Measurements from ENCODE around the gene UBE2M. TPM values are rescaled to one million over a fixed set of nuclear protein-coding genes. Genes with fewer than 3 reads are reported as not detected.
"Not testable (repeated sequence)": the region's sequence is repeated elsewhere in the genome, so short reads cannot be mapped to it uniquely, and the experiment has no call there.

UBE2M gene
- total RNA-seq, result 10 to 100 TPM; 25.9 to 55.6 TPM
- polyA plus RNA-seq, result 10 to 100 TPM; 55.7 to 60.7 TPM
- long read RNA-seq, donor 1, transcript UBE2M-201 (6 exons, 1,508 nt), result major isoform, 37 of 105 reads
- long read RNA-seq, donor 1, partial matches to known transcripts, result 68 of 105 reads
- long read RNA-seq, donor 1, other reads (novel, unspliced or antisense), result 0 of 105 reads
- long read RNA-seq, donor 2, transcript UBE2M-201 (6 exons, 1,508 nt), result major isoform, 12 of 12 reads
- long read RNA-seq, donor 2, partial matches to known transcripts, result 0 of 12 reads
- long read RNA-seq, donor 2, other reads (novel, unspliced or antisense), result 0 of 12 reads
- long read RNA-seq, donor 3, transcript UBE2M-201 (6 exons, 1,508 nt), result major isoform, 20 of 20 reads
- long read RNA-seq, donor 3, partial matches to known transcripts, result 0 of 20 reads
- long read RNA-seq, donor 3, other reads (novel, unspliced or antisense), result 0 of 20 reads
- long read RNA-seq, donor 4, transcript UBE2M-201 (6 exons, 1,508 nt), result major isoform, 6 of 6 reads
- long read RNA-seq, donor 4, partial matches to known transcripts, result 0 of 6 reads
- long read RNA-seq, donor 4, other reads (novel, unspliced or antisense), result 0 of 6 reads
- long read RNA-seq, donor 5, transcript UBE2M-201 (6 exons, 1,508 nt), result major isoform, 53 of 54 reads
- long read RNA-seq, donor 5, partial matches to known transcripts, result 0 of 54 reads
- long read RNA-seq, donor 5, other reads (novel, unspliced or antisense), result 0 of 54 reads

DNA sequence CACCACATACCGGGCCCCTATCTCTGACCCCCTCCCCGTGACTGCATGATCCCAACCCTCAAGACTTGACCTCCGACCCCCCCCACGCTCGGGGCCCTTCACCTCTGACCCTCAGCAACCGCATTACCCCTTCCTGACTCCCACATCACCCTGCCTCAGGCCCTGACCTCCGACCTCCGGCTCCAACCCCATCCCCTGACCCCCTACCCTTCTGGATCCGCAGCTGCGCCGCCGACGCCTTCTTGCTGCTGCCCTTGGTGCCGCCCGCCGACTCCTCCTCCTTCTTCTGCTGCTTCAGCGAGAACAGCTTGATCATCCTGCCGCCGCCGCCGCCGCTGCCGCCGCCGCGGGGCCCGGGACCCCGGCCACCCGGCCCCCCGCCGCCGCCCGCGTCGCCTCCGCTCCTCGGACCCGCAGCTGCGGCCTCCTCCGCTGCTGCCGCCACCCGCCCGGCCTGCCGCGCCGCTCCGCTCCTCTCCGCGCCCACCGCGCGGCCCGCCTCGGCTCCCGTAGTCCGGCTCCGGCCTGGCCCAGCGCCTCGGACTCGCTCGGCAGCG lies at the start of gene UBE2M:
Gene UBE2M, minus strand, starts transcription at position 546 of the 557 bp plus-strand sequence. Its CDS starts 230 bp downstream, at position 316.
- H3K9me3 ChIP-seq (ENCODE audit: control insufficient read depth in 4 of 4, insufficient read depth in 3 of 4, low read length in 3 of 4), result no peaks in the 10 kb centered on the region
- TF ChIP-seq, protein P1, sequence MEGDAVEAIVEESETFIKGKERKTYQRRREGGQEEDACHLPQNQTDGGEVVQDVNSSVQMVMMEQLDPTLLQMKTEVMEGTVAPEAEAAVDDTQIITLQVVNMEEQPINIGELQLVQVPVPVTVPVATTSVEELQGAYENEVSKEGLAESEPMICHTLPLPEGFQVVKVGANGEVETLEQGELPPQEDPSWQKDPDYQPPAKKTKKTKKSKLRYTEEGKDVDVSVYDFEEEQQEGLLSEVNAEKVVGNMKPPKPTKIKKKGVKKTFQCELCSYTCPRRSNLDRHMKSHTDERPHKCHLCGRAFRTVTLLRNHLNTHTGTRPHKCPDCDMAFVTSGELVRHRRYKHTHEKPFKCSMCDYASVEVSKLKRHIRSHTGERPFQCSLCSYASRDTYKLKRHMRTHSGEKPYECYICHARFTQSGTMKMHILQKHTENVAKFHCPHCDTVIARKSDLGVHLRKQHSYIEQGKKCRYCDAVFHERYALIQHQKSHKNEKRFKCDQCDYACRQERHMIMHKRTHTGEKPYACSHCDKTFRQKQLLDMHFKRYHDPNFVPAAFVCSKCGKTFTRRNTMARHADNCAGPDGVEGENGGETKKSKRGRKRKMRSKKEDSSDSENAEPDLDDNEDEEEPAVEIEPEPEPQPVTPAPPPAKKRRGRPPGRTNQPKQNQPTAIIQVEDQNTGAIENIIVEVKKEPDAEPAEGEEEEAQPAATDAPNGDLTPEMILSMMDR (IDR thresholded peaks at IDR 0.05; ENCODE audit: control extremely low read depth, extremely low read depth), result no peak
- H3K27me3 ChIP-seq (ENCODE audit: control insufficient read depth in 3 of 3, insufficient read depth in 3 of 3, low read length in 2 of 3), result peaks cover 0 to 9% (median 7%) of the 10 kb centered on the region in 3 donors
- 1% methylated on average over 16 to 62 of the region's 62 CpGs for WGBS, 2 donors
- H3K4me3 ChIP-seq, result peak within 1 kb of the TSS; percentile 85
- H3K9ac ChIP-seq (ENCODE audit: insufficient read depth in 1 of 2, low read length in 2 of 2), result peak within 1 kb of the TSS; percentile 96 to 97
- H3K36me3 ChIP-seq (ENCODE audit: control insufficient read depth in 4 of 4, insufficient read depth in 4 of 4, low read length in 4 of 4), result peaks cover 0 to 11% (median 9%) of the 10 kb centered on the region in 4 donors
- H3K4me1 ChIP-seq (ENCODE audit: control insufficient read depth in 5 of 5, insufficient read depth in 5 of 5, low read length in 5 of 5), result peaks cover 9 to 56% (median 28%) of the 10 kb centered on the region in 5 donors
- DNase-seq (peak in 2 of 3 donors; percentile 45 to 51), ATAC-seq (ENCODE audit: insufficient read depth, low FRiP score) (no peak)
- H3K27ac ChIP-seq (ENCODE audit: low read depth in 1 of 2, low read length in 1 of 2), result peak within 1 kb of the TSS; percentile 98 to 99

DNA sequence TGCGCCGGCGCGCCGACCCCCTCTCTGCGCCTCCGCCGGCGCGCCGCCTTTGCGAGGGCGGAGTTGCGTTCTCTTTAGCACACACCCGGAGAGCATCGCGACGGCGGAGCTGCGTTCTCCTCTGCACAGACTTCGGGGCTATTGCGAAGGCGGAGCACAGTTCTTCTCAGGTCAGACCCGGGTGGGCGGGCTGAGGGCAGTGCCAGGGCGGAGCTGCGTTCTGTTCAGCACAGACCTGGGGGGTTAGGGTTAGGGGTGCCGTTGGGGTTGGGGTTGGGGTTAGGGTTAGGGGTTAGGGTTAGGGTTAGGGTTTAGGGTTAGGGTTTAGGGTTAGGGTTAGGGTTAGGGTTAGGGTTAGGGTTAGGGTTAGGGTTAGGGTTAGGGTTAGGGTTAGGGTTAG lies 48.8 kb upstream of the UBE2M start:
- H3K36me3 ChIP-seq (ENCODE audit: control insufficient read depth in 4 of 4, insufficient read depth in 4 of 4, low read length in 4 of 4); H3K4me3 ChIP-seq; H3K27ac ChIP-seq (ENCODE audit: low read depth in 1 of 2, low read length in 1 of 2); ATAC-seq (ENCODE audit: insufficient read depth, low FRiP score); H3K9ac ChIP-seq (ENCODE audit: insufficient read depth in 1 of 2, low read length in 2 of 2); H3K9me3 ChIP-seq (ENCODE audit: control insufficient read depth in 4 of 4, insufficient read depth in 3 of 4, low read length in 3 of 4); H3K4me1 ChIP-seq (ENCODE audit: control insufficient read depth in 5 of 5, insufficient read depth in 5 of 5, low read length in 5 of 5); H3K27me3 ChIP-seq (ENCODE audit: control insufficient read depth in 3 of 3, insufficient read depth in 3 of 3, low read length in 2 of 3): not testable (repeated sequence)
- peak in 1 of 3 donors; percentile 33 for DNase-seq
- WGBS, 2 donors, result 86 to 90% methylated on average over 11 to 28 of the region's 28 CpGs

DNA sequence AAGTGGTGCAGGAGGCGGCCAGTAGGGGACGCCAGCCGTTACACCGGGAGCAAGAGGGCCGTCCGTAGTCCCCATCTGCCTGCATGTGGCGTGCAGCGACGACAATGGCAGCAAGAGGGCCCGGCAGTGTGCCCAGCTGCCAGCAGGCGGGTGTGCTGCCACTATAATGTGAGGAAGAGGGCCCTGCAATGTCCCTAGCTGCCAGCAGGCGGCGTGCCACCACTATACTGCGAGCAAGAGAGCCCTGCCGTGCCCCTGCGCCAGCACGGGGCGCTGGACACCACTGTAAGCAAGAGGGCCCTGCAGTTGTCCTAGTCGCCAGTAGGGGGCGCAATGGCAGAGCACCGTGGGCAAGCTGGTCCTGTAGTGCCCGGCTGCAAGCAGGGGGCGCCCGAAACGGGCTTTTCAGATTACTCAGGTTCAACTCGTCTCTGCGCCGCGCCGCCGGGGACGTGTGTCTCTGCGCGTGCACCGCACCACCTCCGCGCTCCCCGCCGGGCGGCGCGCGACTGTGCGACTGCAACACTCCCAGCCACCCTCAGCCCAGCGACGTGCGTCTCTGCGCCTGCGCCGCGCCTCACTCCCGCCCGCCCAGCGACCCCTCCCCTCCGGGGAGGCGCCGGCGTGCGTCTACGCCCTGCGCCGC lies 48.0 kb upstream of the UBE2M start:
- H3K27me3 ChIP-seq (ENCODE audit: control insufficient read depth in 3 of 3, insufficient read depth in 3 of 3, low read length in 2 of 3); ATAC-seq (ENCODE audit: insufficient read depth, low FRiP score); H3K9ac ChIP-seq (ENCODE audit: insufficient read depth in 1 of 2, low read length in 2 of 2); DNase-seq; H3K36me3 ChIP-seq (ENCODE audit: control insufficient read depth in 4 of 4, insufficient read depth in 4 of 4, low read length in 4 of 4); H3K27ac ChIP-seq (ENCODE audit: low read depth in 1 of 2, low read length in 1 of 2); H3K9me3 ChIP-seq (ENCODE audit: control insufficient read depth in 4 of 4, insufficient read depth in 3 of 4, low read length in 3 of 4); H3K4me1 ChIP-seq (ENCODE audit: control insufficient read depth in 5 of 5, insufficient read depth in 5 of 5, low read length in 5 of 5); H3K4me3 ChIP-seq: not testable (repeated sequence)
- WGBS, 2 donors, result 75 to 79% methylated on average over 39 to 62 of the region's 62 CpGs

DNA sequence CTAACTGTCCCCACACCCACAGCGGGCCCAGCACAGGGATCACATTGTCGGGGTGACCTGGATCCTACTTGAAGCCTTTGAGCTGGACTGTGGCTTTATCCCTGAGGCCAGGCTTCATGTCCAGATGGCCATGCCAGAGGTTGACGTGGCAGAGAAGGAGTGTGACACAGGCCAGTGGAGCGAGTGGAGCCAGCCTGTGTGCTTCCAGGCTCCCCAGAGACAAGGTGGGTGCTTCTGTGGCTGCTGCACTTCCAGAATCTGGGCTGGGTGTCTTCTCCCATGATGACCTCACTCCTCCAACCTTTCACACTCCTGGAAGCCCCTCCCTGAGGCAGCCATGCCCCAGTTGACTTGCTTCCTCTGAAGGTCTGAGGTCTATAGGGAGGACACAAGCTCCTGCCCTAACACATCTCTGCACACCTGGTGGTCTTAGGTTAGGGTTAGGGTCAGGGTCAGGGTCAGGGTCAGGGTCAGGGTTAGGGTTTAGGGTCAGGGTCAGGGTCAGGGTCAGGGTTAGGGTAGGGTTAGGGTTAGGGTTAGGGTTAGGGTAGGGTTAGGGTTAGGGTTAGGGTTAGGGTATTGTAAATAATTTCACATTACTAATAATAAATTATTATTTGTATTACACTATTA lies 27.8 kb upstream of the UBE2M start:
- Histone ChIP-seq H3K36me3 (ENCODE audit: control insufficient read depth in 4 of 4, insufficient read depth in 4 of 4, low read length in 4 of 4) (peaks cover 4 to 25% (median 8%) of the 10 kb centered on the region in 4 donors), H3K4me1 (ENCODE audit: control insufficient read depth in 5 of 5, insufficient read depth in 5 of 5, low read length in 5 of 5) (peaks cover 0 to 2% (median 0%) of the 10 kb centered on the region in 5 donors), H3K27ac (ENCODE audit: low read depth in 1 of 2, low read length in 1 of 2) (no peak overlapping the region), H3K9me3 (ENCODE audit: control insufficient read depth in 4 of 4, insufficient read depth in 3 of 4, low read length in 3 of 4) (no peaks in the 10 kb centered on the region), H3K27me3 (ENCODE audit: control insufficient read depth in 3 of 3, insufficient read depth in 3 of 3, low read length in 2 of 3) (no peaks in the 10 kb centered on the region), H3K4me3 (no peak overlapping the region), H3K9ac (ENCODE audit: insufficient read depth in 1 of 2, low read length in 2 of 2) (no peak overlapping the region)
- WGBS, 2 donors, result 95 to 96% methylated on average over 4 of the region's 4 CpGs
- DNase-seq (no peak), ATAC-seq (ENCODE audit: insufficient read depth, low FRiP score) (no peak)
- TF ChIP-seq, protein P1 (IDR thresholded peaks at IDR 0.05; ENCODE audit: control extremely low read depth, extremely low read depth), result no peak

Data from lung (tissue), 16 donors.